ENCODE results near the gene RHBDD1.

GRCh38 chr2:226839161-226839560 lies 3.3 kb downstream of the RHBDD1 start:
- TF ChIP-seq CTCF (IDR thresholded peaks at IDR 0.05) (no peak), POLR2A (IDR thresholded peaks at IDR 0.05) (no peak)
